Frontal cortex (tissue), 4 donors: ENCODE data around the gene SLC9A5. TPM values are rescaled to one million over a fixed set of nuclear protein-coding genes. Genes with fewer than 3 reads are reported as not detected.

ENCODE experiments used
- DNase-seq, 2 donors: peaks; one replicate each; pipeline ENCODE4 v3.0.0; 2012; ENCODE audit warnings: low spot score in 2 of 2
- FAIRE-seq: peaks from 2 replicates; lab custom pipeline; 2012; peaks lifted over from hg19 to GRCh38; lab: Jason Lieb, UNC
- total RNA-seq: library from RNA; depleted of rRNA; stranded (reverse); fragments of >200 nt; gene quantifications from one replicate; pipeline ENCODE4 v1.2.3, GENCODE V29; 2014
- donor health status: control.
- donor health status: control.
- donor health status: control.

Gene SLC9A5
- total RNA-seq, 1 donor from 2014 or later: 0.41 TPM

GRCh38 chr16:67277999-67278772, 29.4 kb downstream of the SLC9A5 start:
- DNase-seq (no peak), FAIRE-seq (no peak)

- FAIRE-seq: no peak
- peak; percentile 53 to 56 for DNase-seq
Observed at GRCh38 chr16:67278773-67279295, 30.1 kb downstream of the SLC9A5 start.

- no peak for FAIRE-seq
Observed at GRCh38 chr16:67279296-67280089, 30.7 kb downstream of the SLC9A5 start, which contains the start of gene PLEKHG4. Gene PLEKHG4, plus strand, starts transcription at chr16:67279532. Its CDS starts 513 bp downstream, at chr16:67280045.

GRCh38 chr16:67280090-67281015, 31.6 kb downstream of the SLC9A5 start:
- FAIRE-seq (no peak), DNase-seq (no peak)

More at GRCh38 chr16:67279296-67280089, 30.7 kb downstream of the SLC9A5 start, which contains the start of gene PLEKHG4:
- DNase-seq: peak; percentile 86 to 90

- FAIRE-seq (no peak), DNase-seq (no peak)
Observed at GRCh38 chr16:67281536-67282446, 33.0 kb downstream of the SLC9A5 start.

- FAIRE-seq (no peak), DNase-seq (no peak)
Observed at GRCh38 chr16:67282447-67282805, 33.6 kb downstream of the SLC9A5 start.

- DNase-seq: no peak
- FAIRE-seq: no peak
Observed at GRCh38 chr16:67283039-67283825, 34.5 kb downstream of the SLC9A5 start.

GRCh38 chr16:67283826-67284555, 35.2 kb downstream of the SLC9A5 start:
- FAIRE-seq (no peak), DNase-seq (no peak)

- peak in 1 of 2 donors; percentile 67 for DNase-seq
Observed at GRCh38 chr16:67284699-67285646, 36.2 kb downstream of the SLC9A5 start.

GRCh38 chr16:67286441-67287235, 37.9 kb downstream of the SLC9A5 start:
- FAIRE-seq: no peak
- no peak for DNase-seq

More at GRCh38 chr16:67284699-67285646, 36.2 kb downstream of the SLC9A5 start:
- FAIRE-seq: no peak

- no peak for DNase-seq
- FAIRE-seq: no peak
Observed at GRCh38 chr16:67287960-67288359, 39.2 kb downstream of the SLC9A5 start.

GRCh38 chr16:67291461-67291860, 42.7 kb downstream of the SLC9A5 start:
- DNase-seq: no peak
- no peak for FAIRE-seq

- no peak for FAIRE-seq
Observed at GRCh38 chr16:67294171-67294757, 45.5 kb downstream of the SLC9A5 start.

GRCh38 chr16:67294938-67295361, 46.2 kb downstream of the SLC9A5 start:
- no peak for DNase-seq

More at GRCh38 chr16:67294171-67294757, 45.5 kb downstream of the SLC9A5 start:
- DNase-seq: no peak

GRCh38 chr16:67296420-67296819, 47.6 kb downstream of the SLC9A5 start:
- DNase-seq: no peak
- FAIRE-seq: no peak

More at GRCh38 chr16:67294938-67295361, 46.2 kb downstream of the SLC9A5 start:
- no peak for FAIRE-seq
